ENCODE data around the gene INO80C. TPM values are rescaled to one million over a fixed set of nuclear protein-coding genes. Genes with fewer than 3 reads are reported as not detected.

Gene INO80C
- total RNA-seq, 1 experiment from 2014 or later, result 42.3 TPM

DNA sequence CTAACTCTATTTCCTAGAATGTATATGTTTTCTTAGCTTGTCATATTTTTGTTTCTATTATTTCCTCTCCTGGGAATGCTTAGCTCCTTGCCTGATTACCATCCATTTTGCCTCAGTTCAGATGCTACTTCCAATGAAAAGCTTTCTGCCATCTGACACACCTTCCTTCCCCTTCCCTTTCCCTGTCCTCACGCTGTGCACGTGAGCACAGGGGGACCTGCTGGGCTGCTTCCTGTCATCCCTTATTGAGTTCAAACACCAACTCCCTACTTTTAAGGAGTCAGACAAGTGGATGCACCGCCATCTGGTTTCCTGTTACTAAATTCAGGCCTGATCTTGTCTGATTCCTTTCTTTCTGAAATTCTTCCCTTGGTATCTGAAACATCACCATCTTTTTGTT, 2.4 kb upstream of the INO80C start:
- Mint-ChIP-seq H3K27ac (peak overlapping the region; percentile 5; the same call in 1 of the 2 replicates), H3K27me3 (ENCODE audit: low read depth) (no peaks in the 10 kb centered on the region), H3K4me3 (no peak overlapping the region), H3K36me3 (no peaks in the 10 kb centered on the region; the same call in 1 of the 2 replicates), H3K4me1 (peaks cover 43% of the 10 kb centered on the region), H3K9me3 (no peaks in the 10 kb centered on the region)
- ATAC-seq (no peak), DNase-seq (ENCODE audit: low spot score) (no peak)
- CTCF ChIA-PET, result interaction anchor here (1.0 kb wide), 1 partner anchor 114 kb away, joined by 4 read pairs; no protein-coding TSS in a partner anchor
- TF ChIP-seq TCF7 (CRISPR knock-in tag; IDR thresholded peaks at IDR 0.05; ENCODE audit: low read depth), result no peak
- TF ChIP-seq, protein P1, sequence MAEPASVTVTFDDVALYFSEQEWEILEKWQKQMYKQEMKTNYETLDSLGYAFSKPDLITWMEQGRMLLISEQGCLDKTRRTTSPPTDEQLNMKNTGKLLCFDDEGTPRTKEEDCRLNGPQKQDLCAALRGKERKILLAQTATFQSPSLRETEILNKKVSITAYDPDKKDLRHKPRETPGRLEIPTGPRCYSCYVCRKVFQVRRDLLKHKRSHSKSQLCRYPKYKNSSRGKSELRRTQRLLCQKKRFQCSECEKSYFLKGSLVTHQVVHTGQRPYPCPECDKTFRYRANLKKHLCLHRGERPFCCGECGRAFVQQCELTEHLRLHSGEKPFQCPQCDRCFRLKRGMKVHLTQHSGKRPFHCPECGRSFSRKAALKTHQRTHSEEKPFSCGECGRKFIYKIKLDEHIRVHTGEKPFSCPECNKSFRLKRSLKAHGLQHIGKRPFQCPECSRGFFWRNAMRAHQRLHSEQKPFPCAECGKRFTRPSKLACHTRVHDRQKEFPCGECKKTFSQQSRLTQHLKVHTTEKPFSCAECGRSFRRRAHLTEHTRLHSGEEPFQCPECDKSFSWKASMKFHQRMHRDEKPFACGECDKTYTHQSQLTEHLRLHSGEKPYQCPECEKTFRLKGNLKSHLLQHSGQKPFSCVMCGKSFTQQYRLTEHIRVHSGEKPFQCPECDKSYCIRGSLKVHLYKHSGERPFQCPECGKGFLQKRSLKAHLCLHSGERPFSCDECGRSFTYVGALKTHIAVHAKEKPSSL (CRISPR knock-in tag; conservative IDR thresholded peaks at IDR 0.05), result no peak
- TF ChIP-seq, protein P2, sequence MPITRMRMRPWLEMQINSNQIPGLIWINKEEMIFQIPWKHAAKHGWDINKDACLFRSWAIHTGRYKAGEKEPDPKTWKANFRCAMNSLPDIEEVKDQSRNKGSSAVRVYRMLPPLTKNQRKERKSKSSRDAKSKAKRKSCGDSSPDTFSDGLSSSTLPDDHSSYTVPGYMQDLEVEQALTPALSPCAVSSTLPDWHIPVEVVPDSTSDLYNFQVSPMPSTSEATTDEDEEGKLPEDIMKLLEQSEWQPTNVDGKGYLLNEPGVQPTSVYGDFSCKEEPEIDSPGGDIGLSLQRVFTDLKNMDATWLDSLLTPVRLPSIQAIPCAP (CRISPR knock-in tag; IDR thresholded peaks at IDR 0.05), result no peak
- TF ChIP-seq, protein P3, sequence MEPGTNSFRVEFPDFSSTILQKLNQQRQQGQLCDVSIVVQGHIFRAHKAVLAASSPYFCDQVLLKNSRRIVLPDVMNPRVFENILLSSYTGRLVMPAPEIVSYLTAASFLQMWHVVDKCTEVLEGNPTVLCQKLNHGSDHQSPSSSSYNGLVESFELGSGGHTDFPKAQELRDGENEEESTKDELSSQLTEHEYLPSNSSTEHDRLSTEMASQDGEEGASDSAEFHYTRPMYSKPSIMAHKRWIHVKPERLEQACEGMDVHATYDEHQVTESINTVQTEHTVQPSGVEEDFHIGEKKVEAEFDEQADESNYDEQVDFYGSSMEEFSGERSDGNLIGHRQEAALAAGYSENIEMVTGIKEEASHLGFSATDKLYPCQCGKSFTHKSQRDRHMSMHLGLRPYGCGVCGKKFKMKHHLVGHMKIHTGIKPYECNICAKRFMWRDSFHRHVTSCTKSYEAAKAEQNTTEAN (CRISPR knock-in tag; IDR thresholded peaks at IDR 0.05), result no peak
- TF ChIP-seq FOXP1 (CRISPR knock-in tag; IDR thresholded peaks at IDR 0.05; ENCODE audit: borderline replicate concordance), result no peak
- TF ChIP-seq, protein P4, sequence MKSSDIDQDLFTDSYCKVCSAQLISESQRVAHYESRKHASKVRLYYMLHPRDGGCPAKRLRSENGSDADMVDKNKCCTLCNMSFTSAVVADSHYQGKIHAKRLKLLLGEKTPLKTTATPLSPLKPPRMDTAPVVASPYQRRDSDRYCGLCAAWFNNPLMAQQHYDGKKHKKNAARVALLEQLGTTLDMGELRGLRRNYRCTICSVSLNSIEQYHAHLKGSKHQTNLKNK (CRISPR knock-in tag; IDR thresholded peaks at IDR 0.05), result no peak
- TF ChIP-seq, protein P5, sequence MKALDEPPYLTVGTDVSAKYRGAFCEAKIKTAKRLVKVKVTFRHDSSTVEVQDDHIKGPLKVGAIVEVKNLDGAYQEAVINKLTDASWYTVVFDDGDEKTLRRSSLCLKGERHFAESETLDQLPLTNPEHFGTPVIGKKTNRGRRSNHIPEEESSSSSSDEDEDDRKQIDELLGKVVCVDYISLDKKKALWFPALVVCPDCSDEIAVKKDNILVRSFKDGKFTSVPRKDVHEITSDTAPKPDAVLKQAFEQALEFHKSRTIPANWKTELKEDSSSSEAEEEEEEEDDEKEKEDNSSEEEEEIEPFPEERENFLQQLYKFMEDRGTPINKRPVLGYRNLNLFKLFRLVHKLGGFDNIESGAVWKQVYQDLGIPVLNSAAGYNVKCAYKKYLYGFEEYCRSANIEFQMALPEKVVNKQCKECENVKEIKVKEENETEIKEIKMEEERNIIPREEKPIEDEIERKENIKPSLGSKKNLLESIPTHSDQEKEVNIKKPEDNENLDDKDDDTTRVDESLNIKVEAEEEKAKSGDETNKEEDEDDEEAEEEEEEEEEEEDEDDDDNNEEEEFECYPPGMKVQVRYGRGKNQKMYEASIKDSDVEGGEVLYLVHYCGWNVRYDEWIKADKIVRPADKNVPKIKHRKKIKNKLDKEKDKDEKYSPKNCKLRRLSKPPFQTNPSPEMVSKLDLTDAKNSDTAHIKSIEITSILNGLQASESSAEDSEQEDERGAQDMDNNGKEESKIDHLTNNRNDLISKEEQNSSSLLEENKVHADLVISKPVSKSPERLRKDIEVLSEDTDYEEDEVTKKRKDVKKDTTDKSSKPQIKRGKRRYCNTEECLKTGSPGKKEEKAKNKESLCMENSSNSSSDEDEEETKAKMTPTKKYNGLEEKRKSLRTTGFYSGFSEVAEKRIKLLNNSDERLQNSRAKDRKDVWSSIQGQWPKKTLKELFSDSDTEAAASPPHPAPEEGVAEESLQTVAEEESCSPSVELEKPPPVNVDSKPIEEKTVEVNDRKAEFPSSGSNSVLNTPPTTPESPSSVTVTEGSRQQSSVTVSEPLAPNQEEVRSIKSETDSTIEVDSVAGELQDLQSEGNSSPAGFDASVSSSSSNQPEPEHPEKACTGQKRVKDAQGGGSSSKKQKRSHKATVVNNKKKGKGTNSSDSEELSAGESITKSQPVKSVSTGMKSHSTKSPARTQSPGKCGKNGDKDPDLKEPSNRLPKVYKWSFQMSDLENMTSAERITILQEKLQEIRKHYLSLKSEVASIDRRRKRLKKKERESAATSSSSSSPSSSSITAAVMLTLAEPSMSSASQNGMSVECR (CRISPR knock-in tag; IDR thresholded peaks at IDR 0.05; ENCODE audit: borderline replicate concordance), result no peak
- TF ChIP-seq, protein P6, sequence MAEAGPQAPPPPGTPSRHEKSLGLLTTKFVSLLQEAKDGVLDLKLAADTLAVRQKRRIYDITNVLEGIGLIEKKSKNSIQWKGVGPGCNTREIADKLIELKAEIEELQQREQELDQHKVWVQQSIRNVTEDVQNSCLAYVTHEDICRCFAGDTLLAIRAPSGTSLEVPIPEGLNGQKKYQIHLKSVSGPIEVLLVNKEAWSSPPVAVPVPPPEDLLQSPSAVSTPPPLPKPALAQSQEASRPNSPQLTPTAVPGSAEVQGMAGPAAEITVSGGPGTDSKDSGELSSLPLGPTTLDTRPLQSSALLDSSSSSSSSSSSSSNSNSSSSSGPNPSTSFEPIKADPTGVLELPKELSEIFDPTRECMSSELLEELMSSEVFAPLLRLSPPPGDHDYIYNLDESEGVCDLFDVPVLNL (CRISPR knock-in tag; IDR thresholded peaks at IDR 0.05; ENCODE audit: borderline replicate concordance, low read depth), result no peak
- TF ChIP-seq, protein P7, sequence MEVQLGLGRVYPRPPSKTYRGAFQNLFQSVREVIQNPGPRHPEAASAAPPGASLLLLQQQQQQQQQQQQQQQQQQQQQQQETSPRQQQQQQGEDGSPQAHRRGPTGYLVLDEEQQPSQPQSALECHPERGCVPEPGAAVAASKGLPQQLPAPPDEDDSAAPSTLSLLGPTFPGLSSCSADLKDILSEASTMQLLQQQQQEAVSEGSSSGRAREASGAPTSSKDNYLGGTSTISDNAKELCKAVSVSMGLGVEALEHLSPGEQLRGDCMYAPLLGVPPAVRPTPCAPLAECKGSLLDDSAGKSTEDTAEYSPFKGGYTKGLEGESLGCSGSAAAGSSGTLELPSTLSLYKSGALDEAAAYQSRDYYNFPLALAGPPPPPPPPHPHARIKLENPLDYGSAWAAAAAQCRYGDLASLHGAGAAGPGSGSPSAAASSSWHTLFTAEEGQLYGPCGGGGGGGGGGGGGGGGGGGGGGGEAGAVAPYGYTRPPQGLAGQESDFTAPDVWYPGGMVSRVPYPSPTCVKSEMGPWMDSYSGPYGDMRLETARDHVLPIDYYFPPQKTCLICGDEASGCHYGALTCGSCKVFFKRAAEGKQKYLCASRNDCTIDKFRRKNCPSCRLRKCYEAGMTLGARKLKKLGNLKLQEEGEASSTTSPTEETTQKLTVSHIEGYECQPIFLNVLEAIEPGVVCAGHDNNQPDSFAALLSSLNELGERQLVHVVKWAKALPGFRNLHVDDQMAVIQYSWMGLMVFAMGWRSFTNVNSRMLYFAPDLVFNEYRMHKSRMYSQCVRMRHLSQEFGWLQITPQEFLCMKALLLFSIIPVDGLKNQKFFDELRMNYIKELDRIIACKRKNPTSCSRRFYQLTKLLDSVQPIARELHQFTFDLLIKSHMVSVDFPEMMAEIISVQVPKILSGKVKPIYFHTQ (CRISPR knock-in tag; IDR thresholded peaks at IDR 0.05), result no peak
- TF ChIP-seq, protein P8, sequence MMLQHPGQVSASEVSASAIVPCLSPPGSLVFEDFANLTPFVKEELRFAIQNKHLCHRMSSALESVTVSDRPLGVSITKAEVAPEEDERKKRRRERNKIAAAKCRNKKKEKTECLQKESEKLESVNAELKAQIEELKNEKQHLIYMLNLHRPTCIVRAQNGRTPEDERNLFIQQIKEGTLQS (CRISPR knock-in tag; conservative IDR thresholded peaks at IDR 0.05), result no peak
- TF ChIP-seq MYBL2 (CRISPR knock-in tag; IDR thresholded peaks at IDR 0.05), result no peak
- no peak for TF ChIP-seq ZNF423 (CRISPR knock-in tag; IDR thresholded peaks at IDR 0.05)
- TF ChIP-seq FOXK1 (CRISPR knock-in tag; IDR thresholded peaks at IDR 0.05), result no peak
- TF ChIP-seq, protein P9, sequence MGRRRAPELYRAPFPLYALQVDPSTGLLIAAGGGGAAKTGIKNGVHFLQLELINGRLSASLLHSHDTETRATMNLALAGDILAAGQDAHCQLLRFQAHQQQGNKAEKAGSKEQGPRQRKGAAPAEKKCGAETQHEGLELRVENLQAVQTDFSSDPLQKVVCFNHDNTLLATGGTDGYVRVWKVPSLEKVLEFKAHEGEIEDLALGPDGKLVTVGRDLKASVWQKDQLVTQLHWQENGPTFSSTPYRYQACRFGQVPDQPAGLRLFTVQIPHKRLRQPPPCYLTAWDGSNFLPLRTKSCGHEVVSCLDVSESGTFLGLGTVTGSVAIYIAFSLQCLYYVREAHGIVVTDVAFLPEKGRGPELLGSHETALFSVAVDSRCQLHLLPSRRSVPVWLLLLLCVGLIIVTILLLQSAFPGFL (CRISPR knock-in tag; IDR thresholded peaks at IDR 0.05; ENCODE audit: borderline replicate concordance), result no peak
- no peak for TF ChIP-seq ESRRA (CRISPR knock-in tag; IDR thresholded peaks at IDR 0.05; ENCODE audit: borderline replicate concordance)
- TF ChIP-seq, protein P10, sequence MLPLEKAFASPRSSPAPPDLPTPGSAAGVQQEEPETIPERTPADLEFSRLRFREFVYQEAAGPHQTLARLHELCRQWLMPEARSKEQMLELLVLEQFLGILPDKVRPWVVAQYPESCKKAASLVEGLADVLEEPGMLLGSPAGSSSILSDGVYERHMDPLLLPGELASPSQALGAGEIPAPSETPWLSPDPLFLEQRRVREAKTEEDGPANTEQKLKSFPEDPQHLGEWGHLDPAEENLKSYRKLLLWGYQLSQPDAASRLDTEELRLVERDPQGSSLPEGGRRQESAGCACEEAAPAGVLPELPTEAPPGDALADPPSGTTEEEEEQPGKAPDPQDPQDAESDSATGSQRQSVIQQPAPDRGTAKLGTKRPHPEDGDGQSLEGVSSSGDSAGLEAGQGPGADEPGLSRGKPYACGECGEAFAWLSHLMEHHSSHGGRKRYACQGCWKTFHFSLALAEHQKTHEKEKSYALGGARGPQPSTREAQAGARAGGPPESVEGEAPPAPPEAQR (CRISPR knock-in tag; IDR thresholded peaks at IDR 0.05), result no peak
- no peak for TF ChIP-seq ELF4 (CRISPR knock-in tag; IDR thresholded peaks at IDR 0.05; ENCODE audit: low read depth)
- TF ChIP-seq ZNF317 (CRISPR knock-in tag; IDR thresholded peaks at IDR 0.05; ENCODE audit: borderline replicate concordance, low read depth), result no peak
- TF ChIP-seq CREM (CRISPR knock-in tag; IDR thresholded peaks at IDR 0.05), result no peak
- POLR2A ChIA-PET, result no interaction called here

Data from WTC11 (cell line).